Stimulated activated CD4-positive, alpha-beta T cell treated with anti-CD3 and anti-CD28 coated beads, Interleukin-4, amount 100 ng/mL, for 1 hour (primary cell): ENCODE data around the gene FAM78B.

Experiments
- DNase-seq: peaks from one replicate; pipeline ENCODE4 v3.0.0-alpha.2; 2020

Gene FAM78B

GRCh38 chr1:166116026-166116425 is 50.8 kb downstream of the FAM78B start:
- DNase-seq = no peak

GRCh38 chr1:166114419-166114818 is 52.4 kb downstream of the FAM78B start:
- no peak for DNase-seq

GRCh38 chr1:166113630-166114029 is 53.2 kb downstream of the FAM78B start:
- DNase-seq = no peak

- DNase-seq = no peak
Measured at GRCh38 chr1:166113031-166113430, 53.8 kb downstream of the FAM78B start.

GRCh38 chr1:166112425-166112824 is 54.4 kb downstream of the FAM78B start:
- DNase-seq = no peak

GRCh38 chr1:166111430-166111829 is 55.4 kb downstream of the FAM78B start:
- DNase-seq = no peak

- DNase-seq = no peak
Measured at GRCh38 chr1:166090244-166090643, 76.6 kb downstream of the FAM78B start.

- no peak for DNase-seq
Measured at GRCh38 chr1:166089804-166090203, 77.0 kb downstream of the FAM78B start.

- no peak for DNase-seq
Measured at GRCh38 chr1:166088572-166088955, 78.2 kb downstream of the FAM78B start.

GRCh38 chr1:166087734-166088571 is 78.8 kb downstream of the FAM78B start:
- no peak for DNase-seq

GRCh38 chr1:166086113-166086883 is 80.5 kb downstream of the FAM78B start:
- no peak for DNase-seq

GRCh38 chr1:166084613-166085012 is 82.2 kb downstream of the FAM78B start:
- no peak for DNase-seq

- no peak for DNase-seq
Measured at GRCh38 chr1:166083887-166084286, 82.9 kb downstream of the FAM78B start.

GRCh38 chr1:166082601-166083000 is 84.2 kb downstream of the FAM78B start:
- no peak for DNase-seq

GRCh38 chr1:166080967-166081870 is 85.6 kb downstream of the FAM78B start:
- DNase-seq = no peak

- no peak for DNase-seq
Measured at GRCh38 chr1:166080277-166080966, 86.4 kb downstream of the FAM78B start.

GRCh38 chr1:166079276-166079675 is 87.5 kb downstream of the FAM78B start:
- no peak for DNase-seq

GRCh38 chr1:166073489-166073888 is 93.3 kb downstream of the FAM78B start:
- no peak for DNase-seq

GRCh38 chr1:166069390-166069789 is 97.4 kb downstream of the FAM78B start:
- DNase-seq = no peak

GRCh38 chr1:166066107-166066506 is 100.7 kb downstream of the FAM78B start:
- no peak for DNase-seq

GRCh38 chr1:166064951-166065350 is 101.8 kb downstream of the FAM78B start:
- DNase-seq = no peak

GRCh38 chr1:166064313-166064926 is 102.4 kb downstream of the FAM78B start:
- no peak for DNase-seq
